HCT116 (cell line): ENCODE measurements around the gene HAGH. TPM values are rescaled to one million over a fixed set of nuclear protein-coding genes. Genes with fewer than 3 reads are reported as not detected.

ENCODE experiments used
- ATAC-seq: fragments of 200-7000 bp; cut with Tn5 transposase; 2 replicates; pipeline ENCODE4 v1.9.1; 2020; ENCODE audit warnings: mild to moderate bottlenecking, moderate library complexity
- BruUV-seq: library from RNA; stranded (reverse); fragments of 400-500 nt; replicated peaks from 2 replicates; lab custom pipeline; 2021; lab: Mats Ljungman, UMichigan
- CTCF ChIA-PET: fragments of 300-600 bp; sonication (Branson Sonifier 250); formaldehyde crosslinking; loops from one replicate; lab custom pipeline; 2021; ENCODE audit warnings: antibody characterized with exemption; lab: Charles Lee
- POLR2A ChIA-PET: fragments of 300-600, 350-600 bp; sonication (Branson Sonifier 250); formaldehyde crosslinking; loops from one replicate; lab custom pipeline; 2021; ENCODE audit warnings: antibody characterized with exemption; lab: Charles Lee
- RAD21 ChIA-PET, 2 experiments: fragments of 300-600 bp; sonication (Branson Sonifier 250); formaldehyde crosslinking; loops; one replicate each; lab custom pipeline; 2023; ENCODE audit warnings: low total read pairs in 2 of 2; ENCODE audit not compliant: uncharacterized antibody in 2 of 2, unreplicated experiment in 2 of 2, low non-redundant PET in 1 of 2; lab: Charles Lee
- DNase-seq: peaks from one replicate; pipeline ENCODE4 v3.0.0-alpha.2; 2010; ENCODE audit warnings: low read depth, low spot score
- H2AFZ ChIP-seq: fragments of 200-600 bp; shearing (Covaris generic), sonication (generic); 2 replicates; pipeline ENCODE4 v1.6.1; 2017; ENCODE audit warnings: low read depth, mixed run types, mixed read lengths, antibody characterized with exemption, low read length; ENCODE audit not compliant: poor library complexity, severe bottlenecking
- H3K27ac ChIP-seq: 2 replicates; pipeline ENCODE4 v1.5.1; 2012; ENCODE audit warnings: low read depth, low read length
- H3K27me3 ChIP-seq: fragments of 200-600 bp; sonication (generic); 2 replicates; pipeline ENCODE4 v1.6.1; 2016; ENCODE audit warnings: mixed run types, low read length, mixed read lengths; ENCODE audit not compliant: insufficient read depth
- H3K36me3 ChIP-seq, 2 experiments: fragments of 200-500 bp in 1 of 2; fragments of 200-600 bp in 1 of 2; sonication (Bioruptor generic) in 1 of 2; sonication (generic) in 1 of 2; 2 replicates each; pipeline versions ENCODE4 v1.5.1 to v1.6.1; 2014 to 2016; ENCODE audit warnings: low read length in 2 of 2, inconsistent platforms in 1 of 2, mixed read lengths in 1 of 2, mixed run types in 1 of 2; ENCODE audit not compliant: insufficient read depth in 2 of 2, control insufficient read depth in 1 of 2
- H3K4me1 ChIP-seq, 2 experiments: fragments of 200-600 bp in 1 of 2; sonication (generic) in 1 of 2; 2 replicates each; pipeline versions ENCODE4 v1.5.1 to v1.6.1; 2012 to 2017; ENCODE audit warnings: low read length in 2 of 2, inconsistent platforms in 1 of 2, mild to moderate bottlenecking in 1 of 2, mixed read lengths in 1 of 2, mixed run types in 1 of 2, moderate library complexity in 1 of 2; ENCODE audit not compliant: insufficient read depth in 2 of 2, control insufficient read depth in 1 of 2
- H3K4me2 ChIP-seq: fragments of 200-600 bp; sonication (generic); 2 replicates; pipeline ENCODE4 v1.6.1; 2017; ENCODE audit warnings: mixed run types, low read length, mixed read lengths
- H3K4me3 ChIP-seq, 2 experiments: fragments of 200-600 bp in 1 of 2; sonication (generic) in 1 of 2; replicated peaks in 1 of 2; 2 replicates each; pipeline ENCODE4 v1.5.1; 2011 to 2016; ENCODE audit warnings: low read length in 2 of 2, control low read depth in 1 of 2, low read depth in 1 of 2, mild to moderate bottlenecking in 1 of 2, mixed read lengths in 1 of 2, mixed run types in 1 of 2
- H3K79me2 ChIP-seq: fragments of 200-600 bp; sonication (generic); 2 replicates; pipeline ENCODE4 v1.6.1; 2017; ENCODE audit warnings: mild to moderate bottlenecking, mixed run types, low read length, moderate library complexity, mixed read lengths; ENCODE audit not compliant: insufficient read depth
- H3K9ac ChIP-seq: fragments of 200-600 bp; sonication (generic); 2 replicates; pipeline ENCODE4 v1.6.1; 2016; ENCODE audit warnings: low read length, mixed read lengths
- H3K9me2 ChIP-seq: fragments of 200-600 bp; sonication (generic), shearing (Covaris generic); 2 replicates; pipeline ENCODE4 v1.6.1; 2017; ENCODE audit warnings: mixed run types, mild to moderate bottlenecking, moderate library complexity; ENCODE audit not compliant: insufficient read depth
- H3K9me3 ChIP-seq, 2 experiments: fragments of 200-500 bp in 1 of 2; fragments of 200-600 bp in 1 of 2; sonication (Bioruptor generic) in 1 of 2; sonication (generic) in 1 of 2; 2 replicates each; pipeline ENCODE4 v1.6.1; 2014 to 2017; ENCODE audit warnings: low read length in 2 of 2, mixed read lengths in 2 of 2, inconsistent platforms in 1 of 2, low read depth in 1 of 2, mild to moderate bottlenecking in 1 of 2, mixed run types in 1 of 2, moderate library complexity in 1 of 2; ENCODE audit not compliant: control insufficient read depth in 1 of 2, insufficient read depth in 1 of 2
- H4K20me1 ChIP-seq: fragments of 200-600 bp; sonication (generic), shearing (Covaris generic); 2 replicates; pipeline ENCODE4 v1.6.1; 2017; ENCODE audit warnings: mixed run types, mild to moderate bottlenecking, moderate library complexity; ENCODE audit not compliant: insufficient read depth
- ELF1 ChIP-seq: IDR thresholded peaks from 2 replicates; pipeline ENCODE4 v1.6.1; 2012; ENCODE audit warnings: low read depth, borderline replicate concordance
- EZH2 ChIP-seq: fragments of 200-600 bp; sonication (generic); IDR thresholded peaks from 2 replicates; pipeline ENCODE4 v1.6.1; 2017; ENCODE audit warnings: antibody characterized with exemption, mixed run types
- EZH2phosphoT487 ChIP-seq: fragments of 200-600 bp; IDR thresholded peaks from 2 replicates; pipeline ENCODE4 v1.6.1; 2018; ENCODE audit warnings: antibody characterized with exemption, borderline replicate concordance
- FOSL1 ChIP-seq: IDR thresholded peaks from 2 replicates; pipeline ENCODE4 v1.6.1; 2012; ENCODE audit warnings: low read depth
- POLR2A ChIP-seq: IDR thresholded peaks from 2 replicates; pipeline ENCODE4 v1.7.0; 2011; ENCODE audit warnings: borderline replicate concordance; ENCODE audit not compliant: insufficient read depth, insufficient read length; ENCODE audit errors: extremely low read depth
- RAD21 ChIP-seq: IDR thresholded peaks from 2 replicates; pipeline ENCODE4 v1.6.1; 2012; ENCODE audit warnings: low read depth, mild to moderate bottlenecking
- SP1 ChIP-seq: IDR thresholded peaks from 2 replicates; pipeline ENCODE4 v1.6.1; 2012; ENCODE audit warnings: low read depth
- YY1 ChIP-seq: IDR thresholded peaks from 2 replicates; pipeline ENCODE4 v1.6.1; 2011; ENCODE audit warnings: low read length, low read depth, moderate library complexity, mild to moderate bottlenecking; ENCODE audit not compliant: insufficient replicate concordance; ENCODE audit errors: extremely low read depth
- ZBTB33 ChIP-seq: IDR thresholded peaks from 2 replicates; pipeline ENCODE4 v1.6.1; 2011; ENCODE audit warnings: mild to moderate bottlenecking, low read length, moderate library complexity; ENCODE audit not compliant: insufficient replicate concordance; ENCODE audit errors: extremely low read depth
- intact Hi-C: fragments of 100-400 bp; cut with micrococcal nuclease; formaldehyde crosslinking; loops from 2 replicates; pipeline ENCODE4 v1.10.0; 2022
- total RNA-seq: library from RNA; stranded (reverse); gene quantifications from one replicate; pipeline ENCODE4 v1.2.1, GENCODE V29; 2021; ENCODE audit not compliant: unreplicated experiment

Gene HAGH
- total RNA-seq, 1 experiment from 2014 or later, result 39.1 TPM

GRCh38 chr16:1861730-1862129 lies 35.1 kb upstream of the HAGH start:
- no TSS peak for BruUV-seq
- ATAC-seq (no peak), DNase-seq (no peak)
- no peaks in the 10 kb centered on the region for H4K20me1 ChIP-seq
- no peak overlapping the region for H2AFZ ChIP-seq
- no peak overlapping the region for H3K4me2 ChIP-seq
- no peaks in the 10 kb centered on the region for H3K9me3 ChIP-seq
- no peak overlapping the region for H3K9ac ChIP-seq
- RAD21 ChIA-PET, result no interaction called here
- H3K79me2 ChIP-seq, result no peaks in the 10 kb centered on the region
- POLR2A ChIA-PET, result no interaction called here
- H3K9me2 ChIP-seq, result no peaks in the 10 kb centered on the region
- intact Hi-C loops, result no loop called here
- CTCF ChIA-PET, result interaction anchor here (1.2 kb wide), 1 partner anchor 142 kb away, joined by 3 read pairs; no protein-coding TSS in a partner anchor
- TF ChIP-seq EZH2, result no peak
- TF ChIP-seq POLR2A, result no peak
- no peak for TF ChIP-seq EZH2phosphoT487
- TF ChIP-seq ZBTB33, result no peak
- TF ChIP-seq YY1, result no peak
- no peak for TF ChIP-seq FOSL1
- no peak for TF ChIP-seq RAD21
- TF ChIP-seq SP1, result no peak
- TF ChIP-seq ELF1, result no peak
- TF ChIP-seq, all 23 proteins: peak for 0
- Histone ChIP-seq H3K4me3 (no peak overlapping the region), H3K36me3 (no peaks in the 10 kb centered on the region), H3K27ac (no peak overlapping the region), H3K27me3 (no peaks in the 10 kb centered on the region; the same call in 1 of the 2 replicates), H3K4me1 (peaks cover 11% of the 10 kb centered on the region in 2 experiments; a peak in 3 of 4 replicates)
